HFFc6 (cell line): ENCODE measurements around the gene PRSS57. TPM values are rescaled to one million over a fixed set of nuclear protein-coding genes. Genes with fewer than 3 reads are reported as not detected.
"Not testable (repeated sequence)": the region's sequence is repeated elsewhere in the genome, so short reads cannot be mapped to it uniquely, and the experiment has no call there.

ENCODE experiments used
- DNase-seq: peaks from one replicate; pipeline ENCODE4 v3.0.0-alpha.2; 2018
- H3K27ac Mint-ChIP-seq: 2 replicates; pipeline ENCODE4 v1.8.0; 2020; ENCODE audit warnings: mild to moderate bottlenecking, mixed read lengths
- H3K27me3 Mint-ChIP-seq: 2 replicates; pipeline ENCODE4 v1.8.0; 2021; ENCODE audit warnings: mild to moderate bottlenecking, moderate library complexity, mixed read lengths; ENCODE audit not compliant: insufficient read depth
- H3K36me3 Mint-ChIP-seq: 2 replicates; pipeline ENCODE4 v1.8.0; 2021; ENCODE audit warnings: low read depth, mixed read lengths
- H3K4me1 Mint-ChIP-seq: 2 replicates; pipeline ENCODE4 v1.8.0; 2020; ENCODE audit warnings: low read depth, mixed read lengths
- H3K4me3 Mint-ChIP-seq: 2 replicates; pipeline ENCODE4 v1.8.0; 2020; ENCODE audit warnings: mild to moderate bottlenecking, moderate library complexity, mixed read lengths
- H3K9me3 Mint-ChIP-seq: 2 replicates; pipeline ENCODE4 v1.8.0; 2020; ENCODE audit warnings: mild to moderate bottlenecking, mixed read lengths
- CTCF ChIP-seq: fragments of 200-600 bp; sonication (generic); IDR thresholded peaks from 2 replicates; pipeline ENCODE4 v1.5.0; 2021; ENCODE audit warnings: antibody characterized with exemption, mild to moderate bottlenecking
- total RNA-seq, 6 experiments: library from RNA; stranded (reverse); fragmentation: NEBNext Ultra II Directional; extraction: Animal tissue kit (Norgen Biotek cat#: 25700); gene quantifications; 2 replicates in 1 of 6; 3 replicates in 5 of 6; pipeline ENCODE4 v1.2.3, GENCODE V29; 2021

Gene PRSS57
- total RNA-seq, 6 experiments from 2014 or later, result not detected

GRCh38 chr19:676007-676338 is 19.3 kb downstream of the PRSS57 start:
- peak overlapping the region; percentile 71 for H3K4me3 Mint-ChIP-seq
- no peaks in the 10 kb centered on the region for H3K9me3 Mint-ChIP-seq
- no peak for TF ChIP-seq CTCF
- H3K27me3 Mint-ChIP-seq, result peaks cover 5% of the 10 kb centered on the region
- peaks cover 24% of the 10 kb centered on the region for H3K4me1 Mint-ChIP-seq
- H3K27ac Mint-ChIP-seq, result peak overlapping the region; percentile 51; the same call in 1 of the 2 replicates
- no peaks in the 10 kb centered on the region for H3K36me3 Mint-ChIP-seq
- DNase-seq, result no peak

- no peak for DNase-seq
- H3K9me3 Mint-ChIP-seq, result no peaks in the 10 kb centered on the region
- TF ChIP-seq CTCF, result no peak
- H3K27me3 Mint-ChIP-seq, result peaks cover 5% of the 10 kb centered on the region; the same call in 1 of the 2 replicates
- H3K4me1 Mint-ChIP-seq, result peaks cover 24% of the 10 kb centered on the region
- H3K27ac Mint-ChIP-seq, result no peak overlapping the region
- no peaks in the 10 kb centered on the region for H3K36me3 Mint-ChIP-seq
- H3K4me3 Mint-ChIP-seq, result no peak overlapping the region
Observed at GRCh38 chr19:674282-675151, 20.7 kb downstream of the PRSS57 start.

DNA sequence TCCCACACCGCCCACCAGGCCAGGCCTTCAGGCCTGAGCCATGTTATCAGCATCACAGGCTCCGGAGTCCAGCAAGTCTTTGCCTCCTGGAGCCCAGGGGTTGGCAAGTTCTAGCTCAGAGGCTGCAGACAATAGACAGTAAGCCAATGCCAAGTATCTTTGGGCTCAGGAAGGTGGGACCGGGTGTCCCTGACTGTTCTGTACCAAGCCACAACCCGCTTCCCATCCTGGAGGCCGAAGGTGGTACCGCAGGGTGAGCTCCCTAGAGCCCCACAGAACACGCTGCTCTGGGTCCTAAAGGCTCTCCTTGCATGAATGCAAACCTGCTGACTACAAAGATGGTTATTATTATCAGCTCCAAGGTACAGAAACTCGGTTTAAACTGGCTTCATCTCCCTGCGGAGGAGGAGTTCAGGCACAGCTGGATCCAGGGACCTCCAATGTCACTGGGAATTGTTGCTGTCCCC is 24.6 kb downstream of the PRSS57 start:
- no peak overlapping the region for H3K27ac Mint-ChIP-seq
- no peak overlapping the region for H3K4me3 Mint-ChIP-seq
- TF ChIP-seq CTCF, result peak; percentile 26
- H3K36me3 Mint-ChIP-seq, result no peaks in the 10 kb centered on the region
- no peak for DNase-seq
- H3K27me3 Mint-ChIP-seq, result peaks cover 3% of the 10 kb centered on the region; the same call in 1 of the 2 replicates
- peaks cover 6% of the 10 kb centered on the region for H3K4me1 Mint-ChIP-seq
- H3K9me3 Mint-ChIP-seq, result peaks cover 5% of the 10 kb centered on the region; the same call in 1 of the 2 replicates

DNA sequence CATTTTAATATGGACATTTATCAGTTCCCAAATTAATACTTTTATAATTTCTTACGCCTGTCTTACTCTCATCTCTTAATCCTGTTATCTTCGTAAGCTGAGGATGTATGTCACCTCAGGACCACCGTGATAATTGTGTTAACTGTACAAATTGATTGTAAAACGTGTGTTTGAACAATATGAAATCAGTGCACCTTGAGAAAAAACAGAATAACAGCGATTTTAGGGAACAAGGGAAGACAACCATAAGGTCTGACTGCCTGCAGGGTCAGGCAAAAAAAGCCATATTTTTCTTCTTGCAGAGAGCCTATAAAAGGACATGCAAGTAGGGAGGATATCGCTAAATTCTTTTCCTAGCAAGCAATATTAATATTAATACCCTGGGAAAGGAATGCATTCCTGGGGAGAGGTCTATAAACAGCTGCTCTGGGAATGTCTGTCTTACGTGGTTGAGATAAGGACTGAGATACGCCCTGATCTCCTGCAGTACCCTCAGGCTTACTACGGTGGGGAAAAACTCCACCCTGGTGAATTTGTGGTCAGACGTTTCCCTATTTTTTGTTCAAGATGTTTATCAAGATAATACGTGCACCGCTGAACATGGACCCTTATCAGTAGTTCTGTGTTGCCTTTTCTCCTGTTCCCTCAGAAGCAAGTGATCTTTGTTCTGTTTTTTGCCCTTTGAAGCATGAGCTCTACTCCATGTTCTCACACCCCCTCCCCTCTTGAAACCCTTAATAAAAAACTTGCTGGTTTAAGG is 26.4 kb downstream of the PRSS57 start:
- not testable (repeated sequence) for H3K9me3 Mint-ChIP-seq, H3K36me3 Mint-ChIP-seq, H3K4me1 Mint-ChIP-seq, H3K27me3 Mint-ChIP-seq, H3K27ac Mint-ChIP-seq, H3K4me3 Mint-ChIP-seq, DNase-seq

- peaks cover 15% of the 10 kb centered on the region; the same call in 1 of the 2 replicates for H3K4me1 Mint-ChIP-seq
- H3K9me3 Mint-ChIP-seq, DNase-seq, H3K27me3 Mint-ChIP-seq, H3K27ac Mint-ChIP-seq, H3K36me3 Mint-ChIP-seq, H3K4me3 Mint-ChIP-seq: not testable (repeated sequence)
Observed at GRCh38 chr19:666985-667573, 28.2 kb downstream of the PRSS57 start.

DNA sequence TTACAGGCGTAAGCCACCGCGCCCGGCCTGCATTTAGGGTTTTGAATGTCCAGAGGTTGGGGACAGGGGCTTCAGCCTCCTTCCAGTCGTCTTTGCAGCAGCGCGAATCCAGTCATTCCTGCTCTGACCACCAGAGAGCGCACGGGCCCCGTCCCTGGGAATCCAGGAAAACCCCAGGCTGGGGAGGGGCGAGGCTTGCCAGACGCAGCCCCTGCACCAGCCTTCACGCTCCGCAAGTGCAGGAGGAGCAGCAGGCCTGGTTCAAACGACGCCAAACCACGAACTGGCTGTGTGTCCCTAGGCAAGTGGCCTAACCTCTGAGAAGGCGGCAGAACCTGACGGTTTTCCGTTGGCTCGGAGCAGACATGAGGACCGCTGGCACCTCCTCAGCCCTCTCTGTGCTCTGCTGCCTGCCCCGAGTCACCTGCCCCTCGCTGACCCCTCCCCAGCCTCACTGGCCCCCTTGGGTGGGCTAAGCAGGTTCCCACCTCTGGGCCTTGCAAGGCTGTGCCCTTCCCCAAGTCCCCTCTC is 30.3 kb downstream of the PRSS57 start:
- peak; percentile 36 for DNase-seq
- H3K36me3 Mint-ChIP-seq, result no peaks in the 10 kb centered on the region

More for the DNA sequence above, 30.3 kb downstream of the PRSS57 start:
- TF ChIP-seq CTCF, result peak; percentile 95
- H3K9me3 Mint-ChIP-seq, result peaks cover 5% of the 10 kb centered on the region; the same call in 1 of the 2 replicates
- peak overlapping the region; percentile 62 for H3K4me3 Mint-ChIP-seq
- peaks cover 3% of the 10 kb centered on the region for H3K27me3 Mint-ChIP-seq
- H3K4me1 Mint-ChIP-seq, result peaks cover 32% of the 10 kb centered on the region
- H3K27ac Mint-ChIP-seq, result 0 out of 2 replicates have a peak overlapping the region, but pooled peaks have one; percentile 25
